ENCODE data around the gene HMGCS2.

Gene HMGCS2

GRCh38 chr1:119773711-119774241 is 5.1 kb upstream of the HMGCS2 start:
- H3K4me3 ChIP-seq (ENCODE audit: low read depth, low read length): no peak overlapping the region
- no peak for TF ChIP-seq CTCF (IDR thresholded peaks at IDR 0.05; ENCODE audit: insufficient read depth, low read depth, low read length, missing control alignments)
- no peak for DNase-seq (ENCODE audit: low read depth)

- no peak overlapping the region for H3K4me3 ChIP-seq (ENCODE audit: low read depth, low read length)
- no peak for TF ChIP-seq CTCF (IDR thresholded peaks at IDR 0.05; ENCODE audit: insufficient read depth, low read depth, low read length, missing control alignments)
- no peak for DNase-seq (ENCODE audit: low read depth)
Observed at GRCh38 chr1:119772298-119772697, 3.6 kb upstream of the HMGCS2 start.

GRCh38 chr1:119771770-119772169 is 3.1 kb upstream of the HMGCS2 start:
- TF ChIP-seq CTCF (IDR thresholded peaks at IDR 0.05; ENCODE audit: insufficient read depth, low read depth, low read length, missing control alignments): no peak
- DNase-seq (ENCODE audit: low read depth): no peak
- H3K4me3 ChIP-seq (ENCODE audit: low read depth, low read length): no peak overlapping the region

GRCh38 chr1:119771016-119771415 is 2.3 kb upstream of the HMGCS2 start:
- H3K4me3 ChIP-seq (ENCODE audit: low read depth, low read length): no peak overlapping the region
- no peak for DNase-seq (ENCODE audit: low read depth)
- no peak for TF ChIP-seq CTCF (IDR thresholded peaks at IDR 0.05; ENCODE audit: insufficient read depth, low read depth, low read length, missing control alignments)

GRCh38 chr1:119767486-119767885 is 1.2 kb downstream of the HMGCS2 start:
- no peak overlapping the region for H3K4me3 ChIP-seq (ENCODE audit: low read depth, low read length)
- no peak for TF ChIP-seq CTCF (IDR thresholded peaks at IDR 0.05; ENCODE audit: insufficient read depth, low read depth, low read length, missing control alignments)
- DNase-seq (ENCODE audit: low read depth): no peak

GRCh38 chr1:119766374-119766794 is 2.3 kb downstream of the HMGCS2 start:
- no peak for TF ChIP-seq CTCF (IDR thresholded peaks at IDR 0.05; ENCODE audit: insufficient read depth, low read depth, low read length, missing control alignments)
- H3K4me3 ChIP-seq (ENCODE audit: low read depth, low read length): no peak overlapping the region
- no peak for DNase-seq (ENCODE audit: low read depth)

- no peak for DNase-seq (ENCODE audit: low read depth)
- no peak overlapping the region for H3K4me3 ChIP-seq (ENCODE audit: low read depth, low read length)
- no peak for TF ChIP-seq CTCF (IDR thresholded peaks at IDR 0.05; ENCODE audit: insufficient read depth, low read depth, low read length, missing control alignments)
Observed at GRCh38 chr1:119764220-119764619, 4.5 kb downstream of the HMGCS2 start.
